Stimulated activated CD8-positive, alpha-beta memory T cell treated with anti-CD3 and anti-CD28 coated beads, Interleukin-7, amount 100 ng/mL, for 48 hours (primary cell): ENCODE measurements around the gene RARRES2.
"Not testable (repeated sequence)": the region's sequence is repeated elsewhere in the genome, so short reads cannot be mapped to it uniquely, and the experiment has no call there.

Experiments
- DNase-seq, 2 donors: peaks; one replicate each; pipeline ENCODE4 v3.0.0-alpha.2; 2020; ENCODE audit warnings: low read depth in 1 of 2; ENCODE audit errors: extremely low read depth in 1 of 2

The RARRES2 gene

GRCh38 chr7:150297978-150298377, 43.5 kb downstream of the RARRES2 start:
- not testable (repeated sequence) for DNase-seq

GRCh38 chr7:150296802-150297201, 44.6 kb downstream of the RARRES2 start:
- DNase-seq: not testable (repeated sequence)

- DNase-seq: not testable (repeated sequence)
Observed at GRCh38 chr7:150295614-150296013, 45.8 kb downstream of the RARRES2 start.

DNA sequence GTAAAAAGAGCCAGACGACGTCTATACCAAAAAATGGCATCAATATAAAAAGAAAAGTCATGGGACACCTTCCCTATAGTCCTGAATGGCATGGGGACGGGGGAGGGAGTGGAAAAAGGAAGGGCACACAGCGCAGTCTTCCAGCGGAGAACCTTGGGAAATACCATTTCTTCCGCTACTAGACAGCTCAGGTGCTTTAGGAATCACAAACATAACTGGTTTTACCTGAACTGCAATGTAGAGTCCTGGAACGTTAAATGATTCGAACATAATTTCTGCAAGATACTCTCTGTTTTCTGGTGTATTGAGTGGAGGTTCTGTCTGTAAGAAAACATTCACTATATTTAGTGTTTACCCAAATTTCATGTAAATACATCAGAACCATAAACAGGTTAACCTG, 46.4 kb downstream of the RARRES2 start:
- not testable (repeated sequence) for DNase-seq

- DNase-seq: not testable (repeated sequence)
Observed at GRCh38 chr7:150290317-150290716, 51.1 kb downstream of the RARRES2 start.

GRCh38 chr7:150288816-150289215, 52.6 kb downstream of the RARRES2 start:
- not testable (repeated sequence) for DNase-seq
